HG03175 (cell line): ENCODE measurements around the gene PITX2.

ENCODE experiments used
- ATAC-seq: cut with Tn5 transposase; IDR thresholded peaks from one replicate; pipeline ENCODE4 v1.9.1; 2021; ENCODE audit warnings: mild to moderate bottlenecking, moderate library complexity; ENCODE audit not compliant: unreplicated experiment

The PITX2 gene

DNA sequence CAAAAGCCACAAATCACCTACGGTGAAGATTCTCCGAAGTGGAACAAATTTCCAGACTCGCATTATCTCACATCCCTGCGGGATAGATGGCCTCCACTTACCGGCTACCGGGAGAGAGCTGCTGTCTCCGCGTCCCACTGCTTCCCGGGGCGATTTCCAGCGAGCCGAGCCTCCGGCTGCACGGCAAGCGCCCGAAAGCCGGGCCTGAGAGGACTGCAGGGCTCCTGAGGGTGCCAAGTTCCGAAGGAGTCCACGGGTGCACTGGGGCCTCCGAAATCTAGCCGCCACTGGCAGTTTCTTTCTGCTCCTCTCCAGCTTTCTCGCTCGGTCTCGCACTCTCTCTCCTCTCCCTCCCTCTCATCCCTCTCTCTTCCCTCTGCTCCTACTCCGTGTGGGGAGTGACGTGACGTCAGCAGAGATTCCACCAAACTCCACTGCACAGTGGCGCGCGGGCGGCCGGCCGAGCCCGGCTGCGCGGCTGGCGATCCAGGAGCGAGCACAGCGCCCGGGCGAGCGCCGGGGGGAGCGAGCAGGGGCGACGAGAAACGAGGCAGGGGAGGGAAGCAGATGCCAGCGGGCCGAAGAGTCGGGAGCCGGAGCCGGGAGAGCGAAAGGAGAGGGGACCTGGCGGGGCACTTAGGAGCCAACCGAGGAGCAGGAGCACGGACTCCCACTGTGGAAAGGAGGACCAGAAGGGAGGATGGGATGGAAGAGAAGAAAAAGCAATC lies 14.0 kb upstream of the PITX2 start:
- no peak for ATAC-seq

DNA sequence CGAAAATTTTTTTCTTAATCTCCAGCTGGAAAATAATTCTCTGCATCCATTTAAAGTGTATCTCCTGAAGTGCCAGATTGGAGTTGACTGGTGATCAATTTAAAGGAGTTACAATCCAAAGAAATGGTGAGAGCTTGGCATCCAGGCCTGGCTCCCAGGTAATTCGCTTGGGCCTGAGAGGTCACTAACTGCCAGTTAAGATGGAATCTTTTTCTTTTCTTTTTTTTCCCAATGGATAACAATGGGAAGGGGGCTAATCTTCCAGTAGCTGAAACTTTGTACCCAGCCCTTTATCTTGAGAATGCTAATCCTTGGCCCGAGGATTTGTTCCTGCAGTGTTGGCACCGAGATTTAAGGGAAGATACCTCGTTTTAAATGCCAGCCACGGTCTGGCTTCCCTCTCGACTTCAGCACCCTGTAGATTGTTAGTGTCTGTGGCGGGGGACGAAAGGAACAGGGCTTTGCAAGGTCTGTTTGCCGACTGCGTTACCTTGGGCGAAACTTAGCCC lies 13.3 kb upstream of the PITX2 start:
- no peak for ATAC-seq

DNA sequence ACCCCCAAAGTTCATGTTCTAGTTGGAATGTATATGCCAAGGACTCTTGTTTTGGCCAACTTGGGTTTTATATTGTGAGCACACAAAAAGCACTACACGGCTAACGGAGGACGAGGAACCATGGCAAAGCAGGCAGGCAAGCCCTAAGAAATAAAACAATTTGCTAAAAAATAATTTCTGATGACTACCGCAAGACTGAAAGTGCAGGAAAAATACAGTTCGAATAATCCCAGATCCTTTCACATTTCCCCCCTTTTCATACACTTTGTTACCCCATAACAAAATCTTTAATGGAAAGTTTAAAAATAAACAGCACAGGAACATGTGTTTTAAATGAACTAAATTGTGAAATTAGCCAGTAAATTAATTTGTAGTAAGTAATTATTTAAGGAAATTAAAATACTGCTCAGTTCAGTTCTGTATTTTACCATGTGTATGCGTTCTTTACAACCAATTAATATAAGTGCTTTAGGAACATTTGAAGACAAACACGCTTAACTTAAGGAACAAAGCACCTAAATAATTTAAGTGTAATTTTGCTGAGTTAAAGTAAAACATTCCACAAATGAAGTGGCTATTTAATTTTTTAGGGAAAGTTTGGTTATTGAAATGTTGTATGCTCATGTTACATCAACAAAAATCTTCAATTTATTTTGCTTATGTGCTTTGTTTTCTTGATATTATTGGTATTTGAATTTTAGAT lies 12.4 kb upstream of the PITX2 start:
- no peak for ATAC-seq

DNA sequence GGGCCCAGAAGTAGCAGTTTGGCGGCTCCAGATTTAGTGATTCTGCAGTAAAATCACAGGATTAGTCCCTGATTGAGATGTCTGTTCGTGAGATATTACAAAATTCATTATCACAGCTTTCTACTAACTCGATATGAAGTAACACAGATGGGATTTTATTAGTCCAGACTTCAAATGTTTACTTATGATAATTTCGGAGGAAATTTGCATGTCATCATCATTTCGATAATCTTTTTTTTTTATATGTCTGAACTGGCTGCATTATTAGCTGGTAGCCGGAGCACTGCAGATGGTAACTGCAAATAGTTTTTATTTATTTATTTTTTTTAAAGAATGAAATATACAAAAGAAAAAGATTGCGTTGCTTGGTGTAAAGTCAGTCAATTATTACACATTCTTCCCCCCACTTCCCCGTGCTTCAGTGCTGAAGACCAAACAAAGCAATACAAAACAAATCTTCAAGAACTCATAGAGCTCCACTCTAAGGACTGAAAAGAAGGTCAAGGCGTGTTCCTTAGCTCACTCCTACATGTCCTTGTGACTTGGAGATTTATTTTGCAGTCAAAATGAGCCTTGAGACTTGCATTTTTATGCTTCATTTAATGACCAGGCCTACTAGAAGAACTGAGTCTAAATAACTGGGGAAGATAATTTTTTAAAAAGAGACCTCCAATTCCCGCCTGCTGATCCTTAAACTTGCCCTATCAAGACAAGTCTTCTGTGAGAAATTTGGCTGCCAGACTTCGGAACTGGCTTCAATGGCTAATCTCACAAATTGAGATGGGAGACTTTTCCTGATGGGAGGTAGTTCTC lies 11.7 kb upstream of the PITX2 start:
- no peak for ATAC-seq

GRCh38 chr4:110633358-110634341 lies 10.8 kb upstream of the PITX2 start:
- no peak for ATAC-seq

DNA sequence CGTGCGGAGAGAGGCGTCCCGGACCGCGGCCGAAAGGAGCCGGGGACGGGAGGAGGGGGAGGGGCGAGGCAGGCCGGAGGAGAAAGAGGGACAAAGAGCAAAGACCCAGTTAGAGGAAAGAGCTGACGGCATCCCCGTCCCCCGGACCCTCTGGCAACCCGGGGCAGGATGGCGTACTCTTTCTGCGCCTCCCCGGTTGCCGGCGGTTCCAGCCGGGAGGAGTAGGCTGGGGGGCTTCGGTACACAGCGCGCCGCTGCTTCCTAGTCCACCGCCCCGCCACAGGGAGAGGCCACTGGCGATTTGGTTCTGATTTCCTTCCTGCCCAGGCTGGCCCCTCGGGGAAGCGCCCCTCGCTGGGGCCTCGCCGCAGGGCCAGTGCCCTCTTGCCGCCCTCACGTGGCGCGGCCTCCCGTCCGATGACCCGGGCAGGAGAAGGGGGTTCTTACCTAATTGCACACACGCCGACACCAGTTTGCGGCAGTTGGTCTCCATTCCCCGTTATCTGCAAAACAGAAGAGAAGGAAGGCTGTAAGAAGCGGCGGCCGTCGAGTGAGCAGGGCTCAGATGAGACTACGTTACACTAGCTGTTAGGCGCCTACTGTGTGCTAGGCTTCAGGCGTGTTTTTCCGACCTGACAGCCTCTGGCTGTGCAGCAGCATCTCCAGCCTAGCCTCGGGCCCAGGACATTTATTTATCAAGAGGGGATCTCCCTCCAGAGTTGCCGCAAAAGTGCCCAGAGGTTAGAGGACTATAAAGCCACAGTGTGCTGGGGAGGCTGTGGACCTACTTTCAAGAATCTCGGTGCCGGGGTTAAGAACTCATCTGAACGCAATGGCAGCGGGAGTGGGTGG lies 9.9 kb upstream of the PITX2 start:
- no peak for ATAC-seq

- peak; percentile 94 for ATAC-seq
Measured at GRCh38 chr4:110631584-110632505, 9.0 kb upstream of the PITX2 start.

GRCh38 chr4:110630688-110631402 lies 8.0 kb upstream of the PITX2 start:
- ATAC-seq, result no peak

- ATAC-seq, result no peak
Measured at GRCh38 chr4:110629780-110630687, 7.2 kb upstream of the PITX2 start.

DNA sequence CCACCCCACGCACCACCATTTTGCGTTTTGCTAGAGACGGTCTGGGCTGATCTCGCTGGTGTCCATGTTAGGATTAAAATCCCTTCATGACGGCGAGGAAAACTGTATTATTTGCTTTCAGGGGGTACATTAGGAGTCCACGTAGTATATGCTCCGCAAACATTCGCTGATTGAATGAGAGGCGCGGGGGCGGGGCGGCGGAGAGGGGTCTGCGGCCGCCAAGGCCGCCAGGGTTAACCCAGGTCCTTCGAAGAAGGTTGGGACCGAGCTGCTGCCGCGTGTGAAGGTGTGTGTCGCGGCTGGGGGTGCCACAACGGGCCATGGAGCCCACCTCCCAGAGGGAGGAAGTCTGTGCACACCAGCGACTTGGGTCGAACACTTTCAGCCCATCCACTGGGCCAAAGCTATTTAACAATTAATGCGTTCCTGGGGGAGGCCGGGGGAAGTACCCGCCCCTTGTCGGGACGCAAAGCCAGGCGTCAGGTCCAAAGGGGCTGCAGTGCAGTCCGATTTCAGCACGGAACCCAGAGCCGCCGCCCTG lies 6.4 kb upstream of the PITX2 start:
- ATAC-seq, result no peak

GRCh38 chr4:110628663-110629213 lies 5.9 kb upstream of the PITX2 start:
- ATAC-seq, result no peak

DNA sequence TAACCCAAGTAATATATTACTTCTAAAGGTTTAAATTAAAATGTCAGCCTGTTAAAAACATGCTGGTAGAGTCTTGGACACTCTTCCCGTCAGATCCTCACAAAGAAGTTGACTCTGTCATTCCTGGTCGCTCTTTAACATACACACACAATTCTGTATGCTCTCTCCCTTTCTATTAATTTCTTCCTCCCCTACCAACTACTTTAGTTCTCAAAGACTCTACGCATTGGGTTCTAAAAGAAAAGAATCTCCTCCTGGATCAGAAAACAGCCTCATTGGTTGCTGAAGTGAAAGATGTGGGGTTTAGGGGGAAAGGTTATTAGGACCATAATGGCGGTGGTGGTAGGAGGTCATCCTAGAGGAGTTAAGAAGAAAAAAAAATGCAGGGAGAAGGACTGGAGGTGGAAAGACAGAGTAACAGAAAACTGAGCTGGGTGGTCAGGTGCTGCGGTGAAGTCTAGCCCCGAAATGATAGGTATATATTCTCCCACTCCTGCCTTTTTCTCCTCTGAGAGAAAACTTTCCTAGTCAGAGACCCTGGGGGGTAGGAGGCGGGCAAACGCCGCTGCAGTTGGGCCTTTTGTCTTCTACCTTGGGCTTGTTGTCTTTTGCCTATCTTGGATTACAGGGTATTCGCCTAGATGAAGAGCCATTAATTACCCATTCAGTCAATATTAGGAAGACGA lies 5.2 kb upstream of the PITX2 start:
- no peak for ATAC-seq

- ATAC-seq, result no peak
Measured at GRCh38 chr4:110626532-110627153, 3.8 kb upstream of the PITX2 start.

GRCh38 chr4:110625576-110626257 lies 2.8 kb upstream of the PITX2 start:
- no peak for ATAC-seq
